ENCODE results near the gene DLK2.
A peak's percentile ranks its signal among the peaks of the same experiment; 100 is the strongest.

The DLK2 gene

GRCh38 chr6:43493230-43493629 is 37.9 kb upstream of the DLK2 start:
- no peak for DNase-seq (ENCODE audit: low read depth)
- no peak for TF ChIP-seq CTCF (conservative IDR thresholded peaks at IDR 0.05; ENCODE audit: control insufficient read depth, insufficient read depth, low read depth, low read length)
- H3K4me3 ChIP-seq (ENCODE audit: control insufficient read depth, low read depth, low read length) = no peak overlapping the region

- H3K4me3 ChIP-seq (ENCODE audit: control insufficient read depth, low read depth, low read length) = no peak overlapping the region
- DNase-seq (ENCODE audit: low read depth) = peak; percentile 54
- TF ChIP-seq CTCF (conservative IDR thresholded peaks at IDR 0.05; ENCODE audit: control insufficient read depth, insufficient read depth, low read depth, low read length) = no peak
Measured at GRCh38 chr6:43492673-43493072, 37.3 kb upstream of the DLK2 start.

- no peak overlapping the region for H3K4me3 ChIP-seq (ENCODE audit: control insufficient read depth, low read depth, low read length)
- TF ChIP-seq CTCF (conservative IDR thresholded peaks at IDR 0.05; ENCODE audit: control insufficient read depth, insufficient read depth, low read depth, low read length) = no peak
- peak; percentile 76 for DNase-seq (ENCODE audit: low read depth)
Measured at GRCh38 chr6:43491750-43492661, 36.7 kb upstream of the DLK2 start.

- H3K4me3 ChIP-seq (ENCODE audit: control insufficient read depth, low read depth, low read length) = no peak overlapping the region
- no peak for TF ChIP-seq CTCF (conservative IDR thresholded peaks at IDR 0.05; ENCODE audit: control insufficient read depth, insufficient read depth, low read depth, low read length)
- no peak for DNase-seq (ENCODE audit: low read depth)
Measured at GRCh38 chr6:43490523-43490939, 35.2 kb upstream of the DLK2 start.

GRCh38 chr6:43489277-43490072 is 34.1 kb upstream of the DLK2 start:
- no peak for TF ChIP-seq CTCF (conservative IDR thresholded peaks at IDR 0.05; ENCODE audit: control insufficient read depth, insufficient read depth, low read depth, low read length)
- H3K4me3 ChIP-seq (ENCODE audit: control insufficient read depth, low read depth, low read length) = no peak overlapping the region
- DNase-seq (ENCODE audit: low read depth) = no peak

- DNase-seq (ENCODE audit: low read depth) = peak; percentile 75
- no peak overlapping the region for H3K4me3 ChIP-seq (ENCODE audit: control insufficient read depth, low read depth, low read length)
- no peak for TF ChIP-seq CTCF (conservative IDR thresholded peaks at IDR 0.05; ENCODE audit: control insufficient read depth, insufficient read depth, low read depth, low read length)
Measured at GRCh38 chr6:43488667-43489276, 33.4 kb upstream of the DLK2 start.
